Measurements from ENCODE around the gene CAD.

Gene CAD

GRCh38 chr2:27225526-27225925, 8.4 kb downstream of the CAD start:
- DNase-seq (ENCODE audit: low read depth) = no peak

GRCh38 chr2:27227501-27227900, 10.3 kb downstream of the CAD start:
- no peak for DNase-seq (ENCODE audit: low read depth)

- DNase-seq (ENCODE audit: low read depth) = no peak
These were observed 14.8 kb downstream of the CAD start for GRCh38 chr2:27231921-27232320.

- no peak for DNase-seq (ENCODE audit: low read depth)
These were observed 16.2 kb downstream of the CAD start for GRCh38 chr2:27233341-27233740.

- DNase-seq (ENCODE audit: low read depth) = no peak
These were observed 19.0 kb downstream of the CAD start for GRCh38 chr2:27236136-27236535.

GRCh38 chr2:27236626-27237025, 19.5 kb downstream of the CAD start:
- no peak for DNase-seq (ENCODE audit: low read depth)

GRCh38 chr2:27237341-27237945, 20.3 kb downstream of the CAD start:
- DNase-seq (ENCODE audit: low read depth) = no peak

GRCh38 chr2:27238976-27239375, 21.8 kb downstream of the CAD start:
- no peak for DNase-seq (ENCODE audit: low read depth)

- DNase-seq (ENCODE audit: low read depth) = no peak
These were observed 23.2 kb downstream of the CAD start for GRCh38 chr2:27240406-27240805.

GRCh38 chr2:27241761-27242613, 24.8 kb downstream of the CAD start:
- DNase-seq (ENCODE audit: low read depth) = no peak

- DNase-seq (ENCODE audit: low read depth) = no peak
These were observed 25.4 kb downstream of the CAD start for GRCh38 chr2:27242614-27242951.

GRCh38 chr2:27243391-27244130, 26.4 kb downstream of the CAD start:
- DNase-seq (ENCODE audit: low read depth) = no peak

GRCh38 chr2:27245116-27245515, 27.9 kb downstream of the CAD start:
- no peak for DNase-seq (ENCODE audit: low read depth)

GRCh38 chr2:27245626-27246025, 28.5 kb downstream of the CAD start:
- DNase-seq (ENCODE audit: low read depth) = no peak

- DNase-seq (ENCODE audit: low read depth) = no peak
These were observed 30.7 kb downstream of the CAD start for GRCh38 chr2:27247893-27248292.

- no peak for DNase-seq (ENCODE audit: low read depth)
These were observed 32.2 kb downstream of the CAD start for GRCh38 chr2:27249159-27249890.

- DNase-seq (ENCODE audit: low read depth) = no peak
These were observed 32.9 kb downstream of the CAD start for GRCh38 chr2:27249891-27250651.

GRCh38 chr2:27250652-27251379, 33.6 kb downstream of the CAD start:
- DNase-seq (ENCODE audit: low read depth) = no peak

- no peak for DNase-seq (ENCODE audit: low read depth)
These were observed 34.6 kb downstream of the CAD start for GRCh38 chr2:27251766-27252165.

GRCh38 chr2:27255187-27255586, 38.0 kb downstream of the CAD start:
- no peak for DNase-seq (ENCODE audit: low read depth)

GRCh38 chr2:27255660-27256059, 38.5 kb downstream of the CAD start:
- DNase-seq (ENCODE audit: low read depth) = peak; percentile 15
